ENCODE results near the gene ASCC1. TPM values are rescaled to one million over a fixed set of nuclear protein-coding genes. Genes with fewer than 3 reads are reported as not detected.

The ASCC1 gene
- total RNA-seq: 36.7 TPM

GRCh38 chr10:72215611-72216549 is at the start of gene ASCC1, which contains the start of gene ANAPC16:
Gene ASCC1 (minus strand): TSS chr10:72216276. CDS start chr10:72213298, 2,978 bp downstream.
Gene ANAPC16 (plus strand): TSS chr10:72216012. CDS start chr10:72223915, 7,903 bp downstream.

GRCh38 chr10:72087969-72088888 is 127.8 kb downstream of the ASCC1 start, which contains the start of gene SPOCK2:
Gene SPOCK2 (minus strand): TSS chr10:72088551. CDS start chr10:72088328, 223 bp downstream.

Small RNAs within 50 kb of the gene (small RNA-seq; reads per million reads assigned to genes)
- gene RF00019 (not detected), gene RF00340 (not detected)

Other genes starting within 250 kb of the ASCC1 start
- 207 TPM for gene SPOCK2, start 127.7 kb downstream of the ASCC1 start, total RNA-seq
- gene ANAPC16, start 264 bp downstream of the ASCC1 start, total RNA-seq: 44.3 TPM
- gene DDIT4, start 57.6 kb upstream of the ASCC1 start, total RNA-seq: 64.1 TPM
- 19.4 TPM for gene DNAJB12, start 138.6 kb upstream of the ASCC1 start, total RNA-seq